Measurements from ENCODE around the gene BPIFB6.

DNA sequence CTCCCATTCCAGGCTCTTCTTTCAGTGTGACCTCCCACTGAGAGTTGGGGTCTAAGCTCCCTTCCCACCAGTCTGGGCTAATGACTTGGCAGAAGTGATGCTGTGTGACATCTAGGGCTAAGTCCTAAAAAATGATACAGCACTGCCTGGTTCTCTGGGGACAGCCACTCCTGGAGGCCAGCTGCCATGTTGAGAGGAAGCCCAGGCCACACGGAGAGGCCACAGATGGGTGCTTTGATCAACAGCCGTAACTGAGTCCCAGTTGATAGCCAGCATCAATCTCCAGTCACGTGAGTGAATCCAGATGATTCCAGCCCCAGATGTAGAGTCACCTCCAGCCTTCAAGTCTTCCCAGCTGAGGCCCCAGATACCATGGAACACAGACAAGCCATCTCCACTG is 41.0 kb upstream of the BPIFB6 start:
- TF ChIP-seq, protein P1, sequence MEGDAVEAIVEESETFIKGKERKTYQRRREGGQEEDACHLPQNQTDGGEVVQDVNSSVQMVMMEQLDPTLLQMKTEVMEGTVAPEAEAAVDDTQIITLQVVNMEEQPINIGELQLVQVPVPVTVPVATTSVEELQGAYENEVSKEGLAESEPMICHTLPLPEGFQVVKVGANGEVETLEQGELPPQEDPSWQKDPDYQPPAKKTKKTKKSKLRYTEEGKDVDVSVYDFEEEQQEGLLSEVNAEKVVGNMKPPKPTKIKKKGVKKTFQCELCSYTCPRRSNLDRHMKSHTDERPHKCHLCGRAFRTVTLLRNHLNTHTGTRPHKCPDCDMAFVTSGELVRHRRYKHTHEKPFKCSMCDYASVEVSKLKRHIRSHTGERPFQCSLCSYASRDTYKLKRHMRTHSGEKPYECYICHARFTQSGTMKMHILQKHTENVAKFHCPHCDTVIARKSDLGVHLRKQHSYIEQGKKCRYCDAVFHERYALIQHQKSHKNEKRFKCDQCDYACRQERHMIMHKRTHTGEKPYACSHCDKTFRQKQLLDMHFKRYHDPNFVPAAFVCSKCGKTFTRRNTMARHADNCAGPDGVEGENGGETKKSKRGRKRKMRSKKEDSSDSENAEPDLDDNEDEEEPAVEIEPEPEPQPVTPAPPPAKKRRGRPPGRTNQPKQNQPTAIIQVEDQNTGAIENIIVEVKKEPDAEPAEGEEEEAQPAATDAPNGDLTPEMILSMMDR (IDR thresholded peaks at IDR 0.05; ENCODE audit: low read depth, low read length, poor library complexity, severe bottlenecking) = no peak
- no peak for TF ChIP-seq EZH2phosphoT487 (IDR thresholded peaks at IDR 0.05; ENCODE audit: borderline replicate concordance, low read length)

Data from DOHH2 (cell line).